GM21423 (cell line): ENCODE results near the gene CREB3L4.
A peak's percentile ranks its signal among the peaks of the same experiment; 100 is the strongest.
"Not testable (repeated sequence)": the region's sequence is repeated elsewhere in the genome, so short reads cannot be mapped to it uniquely, and the experiment has no call there.

Source experiments
- ATAC-seq: cut with Tn5 transposase; IDR thresholded peaks from one replicate; pipeline ENCODE4 v1.9.1; 2021; ENCODE audit warnings: mild to moderate bottlenecking, moderate library complexity; ENCODE audit not compliant: unreplicated experiment

CREB3L4 gene

DNA sequence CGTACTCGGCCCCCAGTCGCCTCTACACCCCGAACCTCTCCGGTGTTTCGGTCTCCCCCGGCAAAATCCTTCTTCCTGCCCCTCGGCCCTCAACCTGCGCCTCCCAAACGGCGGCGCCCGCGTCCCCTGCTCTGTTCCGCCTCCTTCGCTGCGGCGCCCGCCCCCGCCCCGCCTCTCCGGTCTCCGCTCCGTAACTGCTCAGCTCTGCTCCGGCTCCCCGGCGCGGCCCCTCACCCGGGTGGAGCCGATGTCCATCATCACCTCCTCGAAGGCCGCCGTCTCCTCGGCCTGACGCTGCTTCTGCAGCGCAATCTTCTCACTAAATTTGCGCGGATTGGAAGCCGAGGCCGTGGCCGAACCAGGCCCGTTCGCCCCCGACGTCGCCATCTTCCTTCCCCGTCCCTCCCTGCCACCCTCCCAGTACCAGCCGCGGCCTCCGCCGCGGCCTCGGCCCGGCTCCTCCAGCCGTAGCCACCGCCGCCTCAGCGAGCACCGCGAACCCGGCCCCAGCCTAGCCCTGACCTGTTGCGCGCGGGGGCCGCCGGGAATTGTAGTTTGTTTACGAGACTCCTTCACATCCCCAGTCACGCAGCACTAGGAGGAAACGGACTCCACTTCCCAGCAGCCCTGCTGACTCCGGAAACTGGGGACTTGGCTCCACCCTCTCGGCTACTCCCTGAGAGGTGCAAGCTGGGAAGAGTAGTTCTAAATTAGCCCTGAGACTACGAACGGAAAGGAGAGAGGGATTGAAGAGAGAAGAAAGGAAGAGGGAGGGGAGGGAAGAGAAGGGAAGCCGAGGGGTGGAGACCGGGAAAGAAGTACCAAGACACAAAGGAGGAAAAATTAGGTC, 9.4 kb upstream of the CREB3L4 start, which contains the start of gene CRTC2:
Gene CRTC2 (minus strand): TSS at position 502 of the 850 bp plus-strand sequence. CDS start 115 bp downstream, at position 387.
- ATAC-seq, result peak; percentile 73

DNA sequence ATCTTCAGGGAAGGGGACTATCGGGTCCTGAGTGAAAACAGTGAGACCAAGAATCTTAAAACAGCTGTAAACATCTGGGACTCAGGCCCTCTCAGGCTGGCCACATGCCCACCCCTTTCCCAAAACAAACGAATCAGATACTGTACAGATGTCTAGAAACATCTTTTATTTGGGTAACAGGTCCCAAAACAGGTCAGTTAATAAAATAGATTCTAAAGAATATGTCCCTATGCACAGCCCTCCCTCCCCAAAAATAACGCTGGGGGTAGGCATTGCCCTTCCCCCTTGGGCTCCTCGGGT, 8.8 kb upstream of the CREB3L4 start:
- ATAC-seq, result no peak

DNA sequence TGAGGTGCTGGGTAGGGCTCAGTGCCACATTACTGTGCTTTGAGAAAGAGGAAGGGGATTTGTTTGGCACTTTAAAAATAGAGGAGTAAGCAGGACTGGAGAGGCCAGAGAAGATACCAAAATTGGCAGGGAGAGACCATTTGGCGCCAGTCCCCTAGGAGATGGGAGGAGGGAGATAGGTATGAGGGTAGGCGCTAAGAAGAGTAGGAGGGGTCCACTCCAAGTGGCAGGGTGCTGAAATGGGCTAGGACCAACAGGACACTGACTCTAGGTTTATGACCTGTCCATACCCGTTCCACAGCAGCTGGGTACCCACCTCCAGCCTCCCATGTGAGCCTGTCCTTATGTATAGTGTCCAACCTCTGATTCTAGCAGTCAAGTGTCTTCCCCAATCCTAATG, 8.2 kb upstream of the CREB3L4 start:
- ATAC-seq, result no peak

DNA sequence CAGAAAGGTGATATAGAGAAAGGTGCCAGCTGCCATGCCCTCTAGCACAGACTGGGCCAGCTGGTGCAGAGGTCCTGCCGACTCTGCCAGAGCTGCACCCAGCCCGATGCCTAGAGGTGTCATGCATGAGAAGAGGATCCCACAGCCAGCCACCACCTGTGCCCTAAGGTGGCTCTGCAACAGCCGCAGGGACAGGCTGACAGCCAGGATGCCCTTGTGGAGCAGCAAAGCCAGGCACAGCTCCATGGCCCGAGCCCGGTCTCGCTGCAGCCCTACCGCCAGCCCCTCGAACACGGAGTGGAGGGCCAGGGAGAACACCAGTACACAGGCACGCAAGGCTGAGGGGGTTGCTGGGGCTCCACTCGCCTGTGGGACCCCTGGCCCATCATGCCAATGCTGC, 7.5 kb upstream of the CREB3L4 start:
- no peak for ATAC-seq

DNA sequence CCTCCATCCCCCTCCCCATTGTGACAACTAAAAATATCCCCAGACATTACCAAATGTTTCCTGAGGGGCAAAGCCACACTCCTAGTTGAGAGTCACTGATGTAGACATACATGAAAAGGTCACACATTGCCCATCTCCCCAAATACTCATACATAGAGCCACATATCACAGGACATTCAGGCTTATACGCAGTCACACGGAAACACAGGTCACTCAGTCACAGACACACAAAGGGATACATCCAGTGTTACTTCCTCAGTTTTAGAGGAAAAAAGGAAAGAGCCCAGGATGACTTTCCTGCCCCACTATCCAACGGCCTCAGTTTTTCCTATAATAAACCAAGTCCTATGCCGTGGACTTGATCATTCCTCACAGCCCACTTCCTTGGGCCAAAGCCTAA, 6.3 kb upstream of the CREB3L4 start:
- ATAC-seq, result no peak

- ATAC-seq, result no peak
Observed at GRCh38 chr1:153962088-153963029, 5.3 kb upstream of the CREB3L4 start.

DNA sequence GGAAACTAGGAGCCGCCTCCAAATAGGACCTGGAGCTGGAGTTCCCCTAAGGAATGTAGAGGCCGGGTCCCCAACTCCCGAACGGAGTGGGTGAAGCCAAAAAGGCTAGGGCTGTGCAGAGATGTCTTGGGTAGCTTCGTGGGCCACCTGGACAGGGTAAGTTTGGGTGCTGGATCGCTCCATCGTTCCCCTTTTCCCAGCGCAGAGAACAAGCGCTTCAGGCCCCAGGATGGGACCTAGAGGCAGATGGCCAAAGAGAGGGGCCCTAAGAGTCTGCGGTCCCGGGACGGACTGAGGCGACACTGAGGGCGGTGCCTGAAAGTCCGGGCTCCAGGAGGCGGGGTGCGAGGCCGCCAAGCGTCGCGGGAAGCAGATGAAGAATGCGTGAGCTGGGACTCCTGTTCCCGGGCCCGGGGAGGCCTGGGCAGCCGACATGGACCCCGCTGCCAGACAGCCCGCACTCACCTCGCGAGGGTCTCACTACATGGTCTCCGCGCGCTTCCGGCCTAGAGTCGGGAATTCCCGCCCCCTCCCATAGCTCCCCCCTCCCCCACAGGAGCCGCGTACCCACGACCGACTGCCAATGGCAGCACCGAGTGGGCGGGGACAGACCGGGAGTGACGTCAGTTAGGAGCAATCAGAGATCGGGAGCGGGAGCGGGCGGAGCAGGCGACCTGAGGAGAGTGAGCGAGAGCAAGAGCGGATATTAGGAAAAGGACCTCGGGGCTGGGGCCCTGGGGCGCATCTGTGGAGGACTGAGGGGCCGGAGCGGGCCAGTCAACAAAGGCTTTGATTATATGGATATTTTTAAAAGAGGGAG, 4.5 kb upstream of the CREB3L4 start, which contains the start of gene SLC39A1:
Gene SLC39A1 (minus strand): TSS at position 508 of the 820 bp plus-strand sequence. CDS start 822 bp downstream, outside the sequence.
- ATAC-seq, result peak; percentile 33

DNA sequence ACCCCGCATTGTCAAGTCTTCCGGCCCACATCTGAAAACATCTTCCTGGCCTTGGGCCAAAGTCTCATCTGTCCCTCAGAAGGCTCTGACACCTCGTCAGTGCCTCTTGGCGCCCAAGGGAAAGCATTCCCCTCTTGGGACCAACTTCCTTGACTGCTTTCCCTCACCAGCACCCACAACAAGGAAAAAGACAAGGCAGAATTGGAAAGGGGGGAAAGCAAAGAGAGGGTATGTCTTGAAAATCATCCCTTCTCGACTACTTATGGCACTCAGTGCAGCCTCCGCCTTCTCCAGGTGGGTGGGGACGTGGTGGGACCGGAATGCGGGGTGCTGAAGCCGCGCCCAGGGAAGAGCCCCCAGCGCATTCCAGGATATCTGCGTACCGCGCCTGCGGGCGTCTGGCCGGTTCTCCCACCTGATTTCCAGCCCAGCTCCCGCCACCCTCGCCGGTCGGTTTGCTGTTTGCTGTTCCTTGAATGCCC, 3.8 kb upstream of the CREB3L4 start:
- no peak for ATAC-seq

GRCh38 chr1:153968000-153968363, 280 bp downstream of the CREB3L4 start:
- ATAC-seq, result no peak

- no peak for ATAC-seq
Observed at GRCh38 chr1:153968408-153968807, 706 bp downstream of the CREB3L4 start.

- ATAC-seq, result no peak
Observed at GRCh38 chr1:153968972-153969371, 1.3 kb downstream of the CREB3L4 start.

DNA sequence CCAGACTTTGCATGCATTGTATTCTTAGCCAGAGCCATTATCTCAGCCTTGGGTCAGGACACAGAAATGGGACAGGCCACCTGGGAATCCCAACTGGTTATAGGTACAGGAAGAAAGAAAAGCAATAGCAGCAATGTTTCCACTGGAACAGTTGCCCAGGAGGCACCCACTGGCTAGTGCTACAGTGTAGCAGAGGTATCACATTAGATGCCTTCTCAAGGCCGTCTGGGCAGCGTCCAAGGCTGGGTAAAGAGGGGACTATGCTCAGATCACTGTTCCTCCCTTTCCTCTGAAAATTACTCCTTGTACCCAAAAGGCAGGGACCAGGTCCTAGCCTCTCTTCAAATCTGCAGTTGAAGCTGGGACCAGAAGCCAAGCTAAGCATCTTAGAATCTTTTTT, 2.6 kb downstream of the CREB3L4 start:
- ATAC-seq, result no peak

- no peak for ATAC-seq
Observed at GRCh38 chr1:153973071-153973470, 5.4 kb downstream of the CREB3L4 start.

DNA sequence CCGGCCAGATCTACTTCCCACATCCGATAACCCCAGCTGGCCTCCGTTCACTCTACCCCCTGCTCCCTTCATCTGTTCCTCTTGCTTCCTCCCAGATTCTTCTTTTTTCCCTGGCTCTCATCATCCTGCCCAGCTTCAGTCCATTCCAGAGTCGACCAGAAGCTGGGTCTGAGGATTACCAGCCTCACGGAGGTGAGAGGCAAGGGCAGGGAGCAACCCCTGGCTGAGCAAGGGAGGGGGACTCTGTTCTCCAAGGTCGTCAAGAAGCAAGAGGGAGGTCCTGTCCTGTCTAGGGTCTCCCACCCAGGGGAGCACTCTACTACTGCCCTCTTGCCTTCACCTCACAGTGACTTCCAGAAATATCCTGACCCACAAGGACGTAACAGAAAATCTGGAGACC, 5.8 kb downstream of the CREB3L4 start:
- no peak for ATAC-seq

GRCh38 chr1:153976819-153977249, 9.1 kb downstream of the CREB3L4 start:
- no peak for ATAC-seq

- peak; percentile 75 for ATAC-seq
Observed at GRCh38 chr1:153977250-153978240, 9.8 kb downstream of the CREB3L4 start, which contains the start of gene JTB. TSS of gene JTB (minus strand) at chr1:153977674. CDS start at chr1:153977252, 422 bp downstream.

- ATAC-seq, result no peak
Observed at GRCh38 chr1:153978274-153978909, 10.7 kb downstream of the CREB3L4 start.

DNA sequence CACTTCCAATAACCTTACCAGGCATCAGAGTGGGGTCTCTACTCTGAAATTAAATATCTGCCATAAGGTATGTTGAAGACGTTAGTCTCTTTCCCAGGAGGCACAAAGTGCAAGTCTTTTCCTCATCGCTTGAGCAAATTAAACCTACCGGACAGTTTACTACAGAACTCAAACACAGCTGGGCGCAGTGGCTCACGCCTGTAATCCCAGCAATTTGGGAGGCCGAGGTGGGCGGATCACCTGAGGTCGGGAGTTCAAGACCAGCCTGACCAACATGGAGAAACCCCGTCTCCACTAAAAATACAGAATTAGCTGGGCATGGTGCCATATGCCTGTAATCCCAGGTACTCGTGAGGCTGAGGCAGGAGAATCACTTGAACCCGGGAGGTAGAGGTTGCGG, 11.4 kb downstream of the CREB3L4 start:
- ATAC-seq, result not testable (repeated sequence)

DNA sequence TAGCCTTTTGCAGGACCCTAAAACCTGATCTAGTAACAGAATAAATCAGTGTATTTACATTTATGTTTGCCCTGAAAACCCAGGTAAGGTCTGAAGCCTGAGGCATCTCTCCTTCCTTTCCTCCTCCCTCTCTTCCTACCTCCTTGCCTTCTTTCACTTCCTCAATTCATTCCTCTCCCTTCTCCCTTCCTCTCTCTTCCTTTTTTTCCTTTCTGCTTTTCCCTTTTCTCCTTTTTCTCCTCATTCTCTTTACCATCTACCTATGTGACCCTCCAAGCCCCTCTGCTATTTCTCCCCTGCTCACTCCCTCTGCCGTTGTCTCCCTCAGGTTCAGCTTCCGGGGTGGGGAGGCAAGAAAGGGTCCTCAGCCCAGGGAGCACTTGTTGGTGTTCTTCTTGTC, 14.0 kb downstream of the CREB3L4 start:
- not testable (repeated sequence) for ATAC-seq
